HG03378 (cell line): ENCODE measurements around the gene GRAMD2B.

Experiments
- ATAC-seq: cut with Tn5 transposase; IDR thresholded peaks from one replicate; pipeline ENCODE4 v1.9.1; 2021; ENCODE audit warnings: mild to moderate bottlenecking, moderate library complexity; ENCODE audit not compliant: unreplicated experiment

Gene GRAMD2B

GRCh38 chr5:126472538-126472889 is 49.3 kb downstream of the GRAMD2B start:
- ATAC-seq = no peak

GRCh38 chr5:126477294-126478117 is 54.3 kb downstream of the GRAMD2B start:
- ATAC-seq = no peak

- no peak for ATAC-seq
Measured at GRCh38 chr5:126479810-126480209, 56.6 kb downstream of the GRAMD2B start.

GRCh38 chr5:126480824-126481223 is 57.6 kb downstream of the GRAMD2B start:
- ATAC-seq = no peak

GRCh38 chr5:126481243-126481642 is 58.0 kb downstream of the GRAMD2B start:
- ATAC-seq = no peak

GRCh38 chr5:126482591-126482990 is 59.4 kb downstream of the GRAMD2B start:
- no peak for ATAC-seq

GRCh38 chr5:126483156-126483555 is 59.9 kb downstream of the GRAMD2B start:
- no peak for ATAC-seq

- no peak for ATAC-seq
Measured at GRCh38 chr5:126484253-126484652, 61.0 kb downstream of the GRAMD2B start.

GRCh38 chr5:126486332-126486731 is 63.1 kb downstream of the GRAMD2B start:
- no peak for ATAC-seq

- no peak for ATAC-seq
Measured at GRCh38 chr5:126487596-126487995, 64.4 kb downstream of the GRAMD2B start.

- ATAC-seq = no peak
Measured at GRCh38 chr5:126488443-126489065, 65.3 kb downstream of the GRAMD2B start.

GRCh38 chr5:126490167-126490940 is 67.1 kb downstream of the GRAMD2B start:
- ATAC-seq = no peak

GRCh38 chr5:126492939-126493338 is 69.7 kb downstream of the GRAMD2B start:
- no peak for ATAC-seq

GRCh38 chr5:126494393-126494792 is 71.2 kb downstream of the GRAMD2B start:
- no peak for ATAC-seq

GRCh38 chr5:126497506-126497905 is 74.3 kb downstream of the GRAMD2B start:
- no peak for ATAC-seq

- ATAC-seq = no peak
Measured at GRCh38 chr5:126499278-126499677, 76.1 kb downstream of the GRAMD2B start.

- ATAC-seq = peak; percentile 71
Measured at GRCh38 chr5:126499853-126500342, 76.7 kb downstream of the GRAMD2B start.

GRCh38 chr5:126501448-126501847 is 78.2 kb downstream of the GRAMD2B start:
- ATAC-seq = no peak

- no peak for ATAC-seq
Measured at GRCh38 chr5:126503602-126504104, 80.4 kb downstream of the GRAMD2B start.

- ATAC-seq = no peak
Measured at GRCh38 chr5:126506079-126506478, 82.9 kb downstream of the GRAMD2B start.

- no peak for ATAC-seq
Measured at GRCh38 chr5:126508251-126508961, 85.2 kb downstream of the GRAMD2B start.
